ENCODE results near the gene PGC. TPM values are rescaled to one million over a fixed set of nuclear protein-coding genes. Genes with fewer than 3 reads are reported as not detected.

PGC gene
- total RNA-seq, 1 experiment from 2014 or later: 0.63 TPM

DNA sequence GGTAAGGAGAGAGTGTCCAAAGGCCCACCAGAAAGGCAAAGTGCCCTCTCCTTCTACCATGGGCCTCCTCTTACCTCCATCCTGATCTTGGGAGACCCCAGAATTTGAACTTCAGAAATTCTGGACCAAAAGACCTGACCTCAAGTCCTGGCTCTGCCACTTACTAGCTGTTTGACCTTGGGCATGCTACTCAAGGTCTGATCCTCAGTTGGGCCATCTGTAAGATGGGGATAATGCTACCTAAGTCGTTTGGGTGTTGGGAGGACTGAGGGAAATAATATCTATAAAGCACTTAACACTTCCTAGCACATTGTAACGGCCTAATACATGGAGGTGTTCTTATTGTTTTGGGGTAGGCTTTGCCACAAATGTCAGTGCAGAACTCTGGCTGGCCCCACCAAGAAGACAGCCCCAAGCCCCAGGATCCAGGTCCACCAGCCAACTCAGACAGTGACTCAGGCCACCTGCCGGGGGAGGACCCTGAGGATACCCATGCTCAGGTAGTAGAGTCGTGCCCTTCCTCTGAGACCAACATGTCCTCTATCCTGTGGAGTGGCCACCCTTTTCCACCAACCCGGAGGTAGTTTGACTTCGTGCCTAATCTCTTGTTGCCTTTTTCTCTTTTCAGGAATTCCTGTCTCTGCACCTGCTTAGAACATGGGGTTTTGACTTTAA is 36.0 kb upstream of the PGC start (continued):
- TF ChIP-seq, protein P1, sequence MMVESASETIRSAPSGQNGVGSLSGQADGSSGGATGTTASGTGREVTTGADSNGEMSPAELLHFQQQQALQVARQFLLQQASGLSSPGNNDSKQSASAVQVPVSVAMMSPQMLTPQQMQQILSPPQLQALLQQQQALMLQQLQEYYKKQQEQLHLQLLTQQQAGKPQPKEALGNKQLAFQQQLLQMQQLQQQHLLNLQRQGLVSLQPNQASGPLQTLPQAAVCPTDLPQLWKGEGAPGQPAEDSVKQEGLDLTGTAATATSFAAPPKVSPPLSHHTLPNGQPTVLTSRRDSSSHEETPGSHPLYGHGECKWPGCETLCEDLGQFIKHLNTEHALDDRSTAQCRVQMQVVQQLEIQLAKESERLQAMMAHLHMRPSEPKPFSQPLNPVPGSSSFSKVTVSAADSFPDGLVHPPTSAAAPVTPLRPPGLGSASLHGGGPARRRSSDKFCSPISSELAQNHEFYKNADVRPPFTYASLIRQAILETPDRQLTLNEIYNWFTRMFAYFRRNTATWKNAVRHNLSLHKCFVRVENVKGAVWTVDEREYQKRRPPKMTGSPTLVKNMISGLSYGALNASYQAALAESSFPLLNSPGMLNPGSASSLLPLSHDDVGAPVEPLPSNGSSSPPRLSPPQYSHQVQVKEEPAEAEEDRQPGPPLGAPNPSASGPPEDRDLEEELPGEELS (CRISPR knock-in tag; IDR thresholded peaks at IDR 0.05): no peak
- no peak for TF ChIP-seq SP1 (CRISPR knock-in tag; conservative IDR thresholded peaks at IDR 0.05)
- TF ChIP-seq, protein P2, sequence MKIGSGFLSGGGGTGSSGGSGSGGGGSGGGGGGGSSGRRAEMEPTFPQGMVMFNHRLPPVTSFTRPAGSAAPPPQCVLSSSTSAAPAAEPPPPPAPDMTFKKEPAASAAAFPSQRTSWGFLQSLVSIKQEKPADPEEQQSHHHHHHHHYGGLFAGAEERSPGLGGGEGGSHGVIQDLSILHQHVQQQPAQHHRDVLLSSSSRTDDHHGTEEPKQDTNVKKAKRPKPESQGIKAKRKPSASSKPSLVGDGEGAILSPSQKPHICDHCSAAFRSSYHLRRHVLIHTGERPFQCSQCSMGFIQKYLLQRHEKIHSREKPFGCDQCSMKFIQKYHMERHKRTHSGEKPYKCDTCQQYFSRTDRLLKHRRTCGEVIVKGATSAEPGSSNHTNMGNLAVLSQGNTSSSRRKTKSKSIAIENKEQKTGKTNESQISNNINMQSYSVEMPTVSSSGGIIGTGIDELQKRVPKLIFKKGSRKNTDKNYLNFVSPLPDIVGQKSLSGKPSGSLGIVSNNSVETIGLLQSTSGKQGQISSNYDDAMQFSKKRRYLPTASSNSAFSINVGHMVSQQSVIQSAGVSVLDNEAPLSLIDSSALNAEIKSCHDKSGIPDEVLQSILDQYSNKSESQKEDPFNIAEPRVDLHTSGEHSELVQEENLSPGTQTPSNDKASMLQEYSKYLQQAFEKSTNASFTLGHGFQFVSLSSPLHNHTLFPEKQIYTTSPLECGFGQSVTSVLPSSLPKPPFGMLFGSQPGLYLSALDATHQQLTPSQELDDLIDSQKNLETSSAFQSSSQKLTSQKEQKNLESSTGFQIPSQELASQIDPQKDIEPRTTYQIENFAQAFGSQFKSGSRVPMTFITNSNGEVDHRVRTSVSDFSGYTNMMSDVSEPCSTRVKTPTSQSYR (CRISPR knock-in tag; IDR thresholded peaks at IDR 0.05): no peak
- TF ChIP-seq JAZF1 (CRISPR knock-in tag; IDR thresholded peaks at IDR 0.05): no peak
- TF ChIP-seq, protein P3, sequence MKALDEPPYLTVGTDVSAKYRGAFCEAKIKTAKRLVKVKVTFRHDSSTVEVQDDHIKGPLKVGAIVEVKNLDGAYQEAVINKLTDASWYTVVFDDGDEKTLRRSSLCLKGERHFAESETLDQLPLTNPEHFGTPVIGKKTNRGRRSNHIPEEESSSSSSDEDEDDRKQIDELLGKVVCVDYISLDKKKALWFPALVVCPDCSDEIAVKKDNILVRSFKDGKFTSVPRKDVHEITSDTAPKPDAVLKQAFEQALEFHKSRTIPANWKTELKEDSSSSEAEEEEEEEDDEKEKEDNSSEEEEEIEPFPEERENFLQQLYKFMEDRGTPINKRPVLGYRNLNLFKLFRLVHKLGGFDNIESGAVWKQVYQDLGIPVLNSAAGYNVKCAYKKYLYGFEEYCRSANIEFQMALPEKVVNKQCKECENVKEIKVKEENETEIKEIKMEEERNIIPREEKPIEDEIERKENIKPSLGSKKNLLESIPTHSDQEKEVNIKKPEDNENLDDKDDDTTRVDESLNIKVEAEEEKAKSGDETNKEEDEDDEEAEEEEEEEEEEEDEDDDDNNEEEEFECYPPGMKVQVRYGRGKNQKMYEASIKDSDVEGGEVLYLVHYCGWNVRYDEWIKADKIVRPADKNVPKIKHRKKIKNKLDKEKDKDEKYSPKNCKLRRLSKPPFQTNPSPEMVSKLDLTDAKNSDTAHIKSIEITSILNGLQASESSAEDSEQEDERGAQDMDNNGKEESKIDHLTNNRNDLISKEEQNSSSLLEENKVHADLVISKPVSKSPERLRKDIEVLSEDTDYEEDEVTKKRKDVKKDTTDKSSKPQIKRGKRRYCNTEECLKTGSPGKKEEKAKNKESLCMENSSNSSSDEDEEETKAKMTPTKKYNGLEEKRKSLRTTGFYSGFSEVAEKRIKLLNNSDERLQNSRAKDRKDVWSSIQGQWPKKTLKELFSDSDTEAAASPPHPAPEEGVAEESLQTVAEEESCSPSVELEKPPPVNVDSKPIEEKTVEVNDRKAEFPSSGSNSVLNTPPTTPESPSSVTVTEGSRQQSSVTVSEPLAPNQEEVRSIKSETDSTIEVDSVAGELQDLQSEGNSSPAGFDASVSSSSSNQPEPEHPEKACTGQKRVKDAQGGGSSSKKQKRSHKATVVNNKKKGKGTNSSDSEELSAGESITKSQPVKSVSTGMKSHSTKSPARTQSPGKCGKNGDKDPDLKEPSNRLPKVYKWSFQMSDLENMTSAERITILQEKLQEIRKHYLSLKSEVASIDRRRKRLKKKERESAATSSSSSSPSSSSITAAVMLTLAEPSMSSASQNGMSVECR (CRISPR knock-in tag; IDR thresholded peaks at IDR 0.05; ENCODE audit: borderline replicate concordance): no peak
- TF ChIP-seq, protein P4, sequence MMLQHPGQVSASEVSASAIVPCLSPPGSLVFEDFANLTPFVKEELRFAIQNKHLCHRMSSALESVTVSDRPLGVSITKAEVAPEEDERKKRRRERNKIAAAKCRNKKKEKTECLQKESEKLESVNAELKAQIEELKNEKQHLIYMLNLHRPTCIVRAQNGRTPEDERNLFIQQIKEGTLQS (CRISPR knock-in tag; conservative IDR thresholded peaks at IDR 0.05): no peak
- no peak for TF ChIP-seq NFYB (CRISPR knock-in tag; conservative IDR thresholded peaks at IDR 0.05; ENCODE audit: low read depth)
- no peak for TF ChIP-seq MYBL2 (CRISPR knock-in tag; IDR thresholded peaks at IDR 0.05)
- TF ChIP-seq FOXP1 (CRISPR knock-in tag; IDR thresholded peaks at IDR 0.05; ENCODE audit: borderline replicate concordance): no peak
- TF ChIP-seq NR1H2 (CRISPR knock-in tag; IDR thresholded peaks at IDR 0.05): no peak
- no peak for TF ChIP-seq EMX1 (CRISPR knock-in tag; IDR thresholded peaks at IDR 0.05)

DNA sequence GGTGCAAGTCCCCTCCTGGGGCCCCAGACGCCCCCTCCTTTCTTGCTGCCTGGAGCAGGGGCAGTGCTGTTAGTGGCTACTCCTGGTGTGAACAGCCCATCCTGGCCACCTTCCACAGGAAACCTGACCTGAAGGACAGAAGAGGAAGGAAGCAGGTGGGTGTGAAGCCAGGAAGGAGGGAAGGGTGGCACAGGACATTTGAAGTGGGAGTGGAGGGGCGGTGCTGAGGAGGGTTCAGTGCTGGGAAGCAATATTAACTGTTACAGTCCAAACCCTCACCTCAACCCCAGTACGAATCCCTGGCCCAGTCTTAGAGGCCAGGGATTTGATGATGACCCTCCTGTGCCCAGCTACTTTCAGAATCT is 34.2 kb upstream of the PGC start:
- Mint-ChIP-seq H3K4me3 (peak overlapping the region; percentile 84), H3K36me3 (no peaks in the 10 kb centered on the region), H3K4me1 (peaks cover 34% of the 10 kb centered on the region), H3K27me3 (ENCODE audit: low read depth) (peaks cover 54% of the 10 kb centered on the region), H3K27ac (no peak overlapping the region), H3K9me3 (no peaks in the 10 kb centered on the region)
- ATAC-seq (no peak), DNase-seq (ENCODE audit: low spot score) (no peak)
- ChIA-PET POLR2A (interaction anchor here (0.6 kb wide), 1 partner anchor 404 kb away, joined by 3 read pairs; no protein-coding TSS in a partner anchor), CTCF (interaction anchor here (0.5 to 0.9 kb wide), 2 partner anchors 185 to 577 kb away, joined by 3 to 4 read pairs; no protein-coding TSS in a partner anchor)
- TF ChIP-seq, protein P5, sequence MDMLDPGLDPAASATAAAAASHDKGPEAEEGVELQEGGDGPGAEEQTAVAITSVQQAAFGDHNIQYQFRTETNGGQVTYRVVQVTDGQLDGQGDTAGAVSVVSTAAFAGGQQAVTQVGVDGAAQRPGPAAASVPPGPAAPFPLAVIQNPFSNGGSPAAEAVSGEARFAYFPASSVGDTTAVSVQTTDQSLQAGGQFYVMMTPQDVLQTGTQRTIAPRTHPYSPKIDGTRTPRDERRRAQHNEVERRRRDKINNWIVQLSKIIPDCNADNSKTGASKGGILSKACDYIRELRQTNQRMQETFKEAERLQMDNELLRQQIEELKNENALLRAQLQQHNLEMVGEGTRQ (CRISPR knock-in tag; IDR thresholded peaks at IDR 0.05): no peak
- TF ChIP-seq, protein P6, sequence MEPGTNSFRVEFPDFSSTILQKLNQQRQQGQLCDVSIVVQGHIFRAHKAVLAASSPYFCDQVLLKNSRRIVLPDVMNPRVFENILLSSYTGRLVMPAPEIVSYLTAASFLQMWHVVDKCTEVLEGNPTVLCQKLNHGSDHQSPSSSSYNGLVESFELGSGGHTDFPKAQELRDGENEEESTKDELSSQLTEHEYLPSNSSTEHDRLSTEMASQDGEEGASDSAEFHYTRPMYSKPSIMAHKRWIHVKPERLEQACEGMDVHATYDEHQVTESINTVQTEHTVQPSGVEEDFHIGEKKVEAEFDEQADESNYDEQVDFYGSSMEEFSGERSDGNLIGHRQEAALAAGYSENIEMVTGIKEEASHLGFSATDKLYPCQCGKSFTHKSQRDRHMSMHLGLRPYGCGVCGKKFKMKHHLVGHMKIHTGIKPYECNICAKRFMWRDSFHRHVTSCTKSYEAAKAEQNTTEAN (CRISPR knock-in tag; IDR thresholded peaks at IDR 0.05): no peak
- TF ChIP-seq SP1 (CRISPR knock-in tag; conservative IDR thresholded peaks at IDR 0.05) (no peak), NFATC4 (CRISPR knock-in tag; IDR thresholded peaks at IDR 0.05) (no peak), PRRX2 (CRISPR knock-in tag; IDR thresholded peaks at IDR 0.05) (no peak), OVOL2 (CRISPR knock-in tag; IDR thresholded peaks at IDR 0.05; ENCODE audit: borderline replicate concordance) (no peak)
- TF ChIP-seq, protein P7, sequence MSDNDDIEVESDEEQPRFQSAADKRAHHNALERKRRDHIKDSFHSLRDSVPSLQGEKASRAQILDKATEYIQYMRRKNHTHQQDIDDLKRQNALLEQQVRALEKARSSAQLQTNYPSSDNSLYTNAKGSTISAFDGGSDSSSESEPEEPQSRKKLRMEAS (CRISPR knock-in tag; IDR thresholded peaks at IDR 0.05): no peak
- TF ChIP-seq, protein P8, sequence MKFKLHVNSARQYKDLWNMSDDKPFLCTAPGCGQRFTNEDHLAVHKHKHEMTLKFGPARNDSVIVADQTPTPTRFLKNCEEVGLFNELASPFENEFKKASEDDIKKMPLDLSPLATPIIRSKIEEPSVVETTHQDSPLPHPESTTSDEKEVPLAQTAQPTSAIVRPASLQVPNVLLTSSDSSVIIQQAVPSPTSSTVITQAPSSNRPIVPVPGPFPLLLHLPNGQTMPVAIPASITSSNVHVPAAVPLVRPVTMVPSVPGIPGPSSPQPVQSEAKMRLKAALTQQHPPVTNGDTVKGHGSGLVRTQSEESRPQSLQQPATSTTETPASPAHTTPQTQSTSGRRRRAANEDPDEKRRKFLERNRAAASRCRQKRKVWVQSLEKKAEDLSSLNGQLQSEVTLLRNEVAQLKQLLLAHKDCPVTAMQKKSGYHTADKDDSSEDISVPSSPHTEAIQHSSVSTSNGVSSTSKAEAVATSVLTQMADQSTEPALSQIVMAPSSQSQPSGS (CRISPR knock-in tag; IDR thresholded peaks at IDR 0.05; ENCODE audit: borderline replicate concordance, low read depth): no peak
